Loucy (cell line): ENCODE measurements around the gene RBBP5.

Experiments used
- H2AFZ ChIP-seq: fragments of 200-600 bp; sonication (generic); 2 replicates; pipeline ENCODE4 v1.6.0; 2016; ENCODE audit warnings: antibody characterized with exemption, mild to moderate bottlenecking, low read length, moderate library complexity
- H3F3A ChIP-seq: fragments of 200-600 bp; 2 replicates; pipeline ENCODE4 v1.6.0; 2016; ENCODE audit warnings: antibody characterized with exemption, low read depth, mild to moderate bottlenecking
- H3K27me3 ChIP-seq: fragments of 200-600 bp; sonication (generic); 2 replicates; pipeline ENCODE4 v1.6.1; 2014; ENCODE audit warnings: low read length, mild to moderate bottlenecking; ENCODE audit not compliant: insufficient read depth, poor library complexity, severe bottlenecking
- H3K36me3 ChIP-seq: fragments of 200-600 bp; sonication (generic); 2 replicates; pipeline ENCODE4 v1.6.1; 2016; ENCODE audit warnings: low read length; ENCODE audit not compliant: insufficient read depth
- H3K4me1 ChIP-seq: fragments of 200-600 bp; sonication (generic); 2 replicates; pipeline ENCODE4 v1.5.1; 2014; ENCODE audit warnings: low read length, mild to moderate bottlenecking; ENCODE audit not compliant: insufficient read depth, poor library complexity, severe bottlenecking
- H3K4me2 ChIP-seq: fragments of 200-600 bp; sonication (generic); 2 replicates; pipeline ENCODE4 v1.6.0; 2014; ENCODE audit warnings: antibody characterized with exemption, low read length, low read depth, mild to moderate bottlenecking; ENCODE audit not compliant: poor library complexity, severe bottlenecking
- H3K4me3 ChIP-seq: fragments of 200-600 bp; sonication (generic); 2 replicates; pipeline ENCODE4 v1.5.1; 2014; ENCODE audit warnings: low read length, mild to moderate bottlenecking, mixed read lengths; ENCODE audit not compliant: poor library complexity, severe bottlenecking
- H3K79me2 ChIP-seq: fragments of 200-600 bp; sonication (generic); 2 replicates; pipeline ENCODE4 v1.6.1; 2014; ENCODE audit warnings: low read length; ENCODE audit not compliant: insufficient read depth
- H3K9ac ChIP-seq: fragments of 200-600 bp; sonication (generic); 2 replicates; pipeline ENCODE4 v1.6.0; 2014; ENCODE audit warnings: mild to moderate bottlenecking, low read depth, low read length, moderate library complexity; ENCODE audit not compliant: poor library complexity, severe bottlenecking
- H3K9me2 ChIP-seq: fragments of 200-600 bp; sonication (generic); replicated peaks from 2 replicates; pipeline ENCODE4 v1.6.1; 2016; ENCODE audit warnings: low read depth, low read length, mixed read lengths
- H3K9me3 ChIP-seq: fragments of 200-600 bp; sonication (generic); 2 replicates; pipeline ENCODE4 v1.6.1; 2014; ENCODE audit warnings: mild to moderate bottlenecking, antibody characterized with exemption, low read length, low read depth; ENCODE audit not compliant: insufficient read depth
- H4K20me1 ChIP-seq: fragments of 200-600 bp; sonication (generic); 2 replicates; pipeline ENCODE4 v1.6.0; 2014; ENCODE audit warnings: antibody characterized with exemption, low read length, mild to moderate bottlenecking; ENCODE audit not compliant: insufficient read depth, poor library complexity, severe bottlenecking
- EZH2phosphoT487 ChIP-seq: fragments of 200-600 bp; IDR thresholded peaks from 2 replicates; pipeline ENCODE4 v1.6.1; 2018; ENCODE audit warnings: antibody characterized with exemption, mild to moderate bottlenecking, moderate library complexity, borderline replicate concordance
- TF ChIP-seq, protein P1 (sequence below): fragments of 200-600 bp; sonication (generic); conservative IDR thresholded peaks from 2 replicates; pipeline ENCODE4 v1.5.1; 2014; ENCODE audit warnings: mild to moderate bottlenecking, antibody characterized with exemption, low read length

The RBBP5 gene

DNA sequence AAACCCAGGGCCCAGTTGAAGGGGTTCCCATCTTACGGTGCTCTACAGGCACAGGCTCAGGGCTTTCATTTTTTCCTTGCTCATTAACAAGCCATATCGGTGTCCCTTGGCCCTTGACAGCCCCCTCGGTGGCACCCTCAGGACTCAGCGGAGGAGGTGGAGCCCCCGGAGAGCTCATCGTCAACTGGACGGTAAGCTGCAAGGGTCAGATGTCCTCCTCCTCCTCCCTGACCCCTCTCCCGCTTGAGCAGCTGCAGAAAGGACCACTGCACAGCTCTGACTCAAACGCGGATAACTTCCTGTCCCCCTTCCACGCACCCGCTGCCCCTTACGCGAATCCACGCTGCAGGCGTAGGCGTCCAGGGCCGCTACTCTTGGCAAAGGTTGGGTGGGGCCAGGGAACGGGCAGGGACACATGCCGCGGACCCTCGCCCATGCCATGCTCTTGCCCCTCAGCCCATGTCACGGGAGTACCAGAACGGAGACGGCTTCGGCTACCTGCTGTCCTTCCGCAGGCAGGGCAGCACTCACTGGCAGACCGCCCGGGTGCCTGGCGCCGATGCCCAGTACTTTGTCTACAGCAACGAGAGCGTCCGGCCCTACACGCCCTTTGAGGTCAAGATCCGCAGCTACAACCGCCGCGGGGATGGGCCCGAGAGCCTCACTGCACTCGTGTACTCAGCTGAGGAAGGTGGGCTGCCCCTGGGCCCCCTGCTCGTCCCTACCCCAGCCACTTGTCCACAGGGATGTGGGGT, 52.2 kb downstream of the RBBP5 start:
- H3K4me2 ChIP-seq = no peak overlapping the region
- no peaks in the 10 kb centered on the region for H3K36me3 ChIP-seq
- no peaks in the 10 kb centered on the region for H3K79me2 ChIP-seq
- no peaks in the 10 kb centered on the region for H4K20me1 ChIP-seq
- H3K4me3 ChIP-seq = no peak overlapping the region
- no peak overlapping the region for H3K9ac ChIP-seq
- no peaks in the 10 kb centered on the region for H3F3A ChIP-seq
- H2AFZ ChIP-seq = no peak overlapping the region
- TF ChIP-seq EZH2phosphoT487 = no peak
- TF ChIP-seq, protein P1, sequence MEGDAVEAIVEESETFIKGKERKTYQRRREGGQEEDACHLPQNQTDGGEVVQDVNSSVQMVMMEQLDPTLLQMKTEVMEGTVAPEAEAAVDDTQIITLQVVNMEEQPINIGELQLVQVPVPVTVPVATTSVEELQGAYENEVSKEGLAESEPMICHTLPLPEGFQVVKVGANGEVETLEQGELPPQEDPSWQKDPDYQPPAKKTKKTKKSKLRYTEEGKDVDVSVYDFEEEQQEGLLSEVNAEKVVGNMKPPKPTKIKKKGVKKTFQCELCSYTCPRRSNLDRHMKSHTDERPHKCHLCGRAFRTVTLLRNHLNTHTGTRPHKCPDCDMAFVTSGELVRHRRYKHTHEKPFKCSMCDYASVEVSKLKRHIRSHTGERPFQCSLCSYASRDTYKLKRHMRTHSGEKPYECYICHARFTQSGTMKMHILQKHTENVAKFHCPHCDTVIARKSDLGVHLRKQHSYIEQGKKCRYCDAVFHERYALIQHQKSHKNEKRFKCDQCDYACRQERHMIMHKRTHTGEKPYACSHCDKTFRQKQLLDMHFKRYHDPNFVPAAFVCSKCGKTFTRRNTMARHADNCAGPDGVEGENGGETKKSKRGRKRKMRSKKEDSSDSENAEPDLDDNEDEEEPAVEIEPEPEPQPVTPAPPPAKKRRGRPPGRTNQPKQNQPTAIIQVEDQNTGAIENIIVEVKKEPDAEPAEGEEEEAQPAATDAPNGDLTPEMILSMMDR = no peak
- H3K27me3 ChIP-seq = no peaks in the 10 kb centered on the region
- H3K9me2 ChIP-seq = no peaks in the 10 kb centered on the region
- H3K9me3 ChIP-seq = no peaks in the 10 kb centered on the region
- H3K4me1 ChIP-seq = no peaks in the 10 kb centered on the region

DNA sequence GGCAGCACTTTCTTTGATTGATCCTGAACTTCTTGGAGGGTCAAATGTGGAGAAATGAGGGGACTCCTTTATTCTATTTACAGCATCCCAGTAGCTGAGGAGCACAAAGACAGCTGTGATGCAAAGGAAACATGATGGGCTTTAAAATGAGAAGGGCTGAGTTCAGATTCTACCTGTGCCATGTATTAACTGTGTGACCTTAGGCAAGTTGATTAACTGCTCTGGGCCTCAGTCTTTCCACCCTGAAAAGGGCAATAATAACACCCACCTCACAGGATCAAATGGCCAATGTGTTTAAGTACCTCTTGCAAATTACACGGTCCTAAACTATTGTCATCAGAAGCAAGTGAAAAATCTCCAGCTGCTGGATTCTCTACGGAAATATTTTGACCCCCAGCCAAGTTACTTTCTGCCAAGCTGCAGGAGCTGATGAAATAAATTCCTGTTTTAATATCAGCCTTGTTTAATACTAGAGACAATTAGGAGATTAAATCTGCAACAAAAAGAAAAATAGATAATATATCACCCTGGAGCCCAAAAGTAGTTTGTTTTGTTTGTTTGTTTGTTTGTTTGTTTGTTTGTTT, 53.2 kb downstream of the RBBP5 start:
- Histone ChIP-seq H3K36me3 (no peaks in the 10 kb centered on the region), H3K9me3 (no peaks in the 10 kb centered on the region), H3K79me2 (no peaks in the 10 kb centered on the region), H3F3A (no peaks in the 10 kb centered on the region), H2AFZ (no peak overlapping the region), H3K4me3 (no peak overlapping the region), H4K20me1 (no peaks in the 10 kb centered on the region), H3K9me2 (no peaks in the 10 kb centered on the region), H3K4me2 (no peak overlapping the region), H3K4me1 (no peaks in the 10 kb centered on the region), H3K9ac (no peak overlapping the region), H3K27me3 (no peaks in the 10 kb centered on the region)
- TF ChIP-seq EZH2phosphoT487 = no peak
- TF ChIP-seq, protein P1 = no peak

DNA sequence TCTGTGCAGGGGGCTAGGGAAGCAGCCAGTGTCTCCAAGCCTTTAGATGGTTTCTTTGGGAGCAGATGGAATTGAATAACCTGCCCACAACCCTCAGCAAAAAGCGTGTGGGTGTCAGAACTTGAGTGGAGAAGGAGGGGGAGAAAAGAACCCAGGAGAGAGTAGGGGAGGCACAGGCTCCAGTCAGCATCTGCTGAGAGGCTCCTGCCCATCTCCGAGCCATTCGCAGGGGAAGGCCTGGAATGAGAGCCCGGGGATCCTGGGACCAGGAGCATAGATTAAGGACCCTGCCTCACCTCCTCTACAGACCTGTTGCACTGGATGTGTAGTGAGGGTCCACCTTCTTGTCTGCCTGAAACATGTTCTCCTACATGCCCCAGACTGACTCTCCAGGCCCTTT, 53.8 kb downstream of the RBBP5 start:
- H3K79me2 ChIP-seq = no peaks in the 10 kb centered on the region
- no peak overlapping the region for H2AFZ ChIP-seq
- H3K4me3 ChIP-seq = no peak overlapping the region
- no peaks in the 10 kb centered on the region for H3K9me3 ChIP-seq
- no peaks in the 10 kb centered on the region for H3K4me1 ChIP-seq
- no peak overlapping the region for H3K9ac ChIP-seq
- TF ChIP-seq EZH2phosphoT487 = no peak
- TF ChIP-seq, protein P1 = no peak
- H3K36me3 ChIP-seq = no peaks in the 10 kb centered on the region
- H3K4me2 ChIP-seq = no peak overlapping the region
- H3F3A ChIP-seq = no peaks in the 10 kb centered on the region
- H3K9me2 ChIP-seq = no peaks in the 10 kb centered on the region
- H4K20me1 ChIP-seq = no peaks in the 10 kb centered on the region
- no peaks in the 10 kb centered on the region for H3K27me3 ChIP-seq
